PC-3 (cell line): Measurements from ENCODE around the gene MED15.

Experiments
- CTCF ChIP-seq: fragments of 300-600 bp; sonication (generic); conservative IDR thresholded peaks from 2 replicates; pipeline ENCODE4 v1.5.1; 2017; ENCODE audit warnings: antibody characterized with exemption, low read depth, mild to moderate bottlenecking, low read length
- EZH2 ChIP-seq: fragments of 300-600 bp; sonication (generic); IDR thresholded peaks from one replicate; pipeline ENCODE4 v1.6.1; 2017; ENCODE audit warnings: antibody characterized with exemption, mild to moderate bottlenecking, low read length; ENCODE audit not compliant: unreplicated experiment

GRCh38 chr22:20547029-20547428, 39.6 kb downstream of the MED15 start:
- TF ChIP-seq CTCF: no peak
- no peak for TF ChIP-seq EZH2
